ENCODE results near the gene AQP2.

DNA sequence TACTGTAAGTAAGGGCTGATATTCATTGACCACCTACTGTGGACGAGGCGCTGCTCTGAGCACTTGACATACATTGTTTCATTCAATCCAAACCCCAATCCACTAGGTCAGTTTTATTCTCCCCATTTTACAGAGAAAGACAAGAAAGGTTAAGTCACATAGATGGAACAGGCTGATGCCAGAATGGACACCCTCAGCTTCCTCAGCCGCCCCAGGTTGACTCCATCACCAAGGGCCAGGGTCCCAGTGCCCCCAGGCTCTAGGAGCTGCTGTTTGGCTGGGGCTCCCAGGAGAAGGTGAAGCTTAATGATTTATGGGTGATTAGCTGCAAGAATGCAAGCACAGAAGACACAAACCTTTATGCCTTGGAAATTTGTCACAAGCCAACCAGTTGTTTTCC, 671 bp upstream of the AQP2 start:
- TF ChIP-seq, protein P1, sequence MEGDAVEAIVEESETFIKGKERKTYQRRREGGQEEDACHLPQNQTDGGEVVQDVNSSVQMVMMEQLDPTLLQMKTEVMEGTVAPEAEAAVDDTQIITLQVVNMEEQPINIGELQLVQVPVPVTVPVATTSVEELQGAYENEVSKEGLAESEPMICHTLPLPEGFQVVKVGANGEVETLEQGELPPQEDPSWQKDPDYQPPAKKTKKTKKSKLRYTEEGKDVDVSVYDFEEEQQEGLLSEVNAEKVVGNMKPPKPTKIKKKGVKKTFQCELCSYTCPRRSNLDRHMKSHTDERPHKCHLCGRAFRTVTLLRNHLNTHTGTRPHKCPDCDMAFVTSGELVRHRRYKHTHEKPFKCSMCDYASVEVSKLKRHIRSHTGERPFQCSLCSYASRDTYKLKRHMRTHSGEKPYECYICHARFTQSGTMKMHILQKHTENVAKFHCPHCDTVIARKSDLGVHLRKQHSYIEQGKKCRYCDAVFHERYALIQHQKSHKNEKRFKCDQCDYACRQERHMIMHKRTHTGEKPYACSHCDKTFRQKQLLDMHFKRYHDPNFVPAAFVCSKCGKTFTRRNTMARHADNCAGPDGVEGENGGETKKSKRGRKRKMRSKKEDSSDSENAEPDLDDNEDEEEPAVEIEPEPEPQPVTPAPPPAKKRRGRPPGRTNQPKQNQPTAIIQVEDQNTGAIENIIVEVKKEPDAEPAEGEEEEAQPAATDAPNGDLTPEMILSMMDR (IDR thresholded peaks at IDR 0.05; ENCODE audit: poor library complexity), result no peak
- TF ChIP-seq EZH2phosphoT487 (IDR thresholded peaks at IDR 0.05; ENCODE audit: low read depth, severe bottlenecking, unreplicated experiment) (no peak), EZH2 (IDR thresholded peaks at IDR 0.05; ENCODE audit: borderline replicate concordance) (no peak)

All from hepatocyte (in vitro differentiated cells).